H1 (cell line): ENCODE results near the gene ZNF835. TPM values are rescaled to one million over a fixed set of nuclear protein-coding genes. Genes with fewer than 3 reads are reported as not detected.

Experiments used
- CTCF ChIA-PET: fragments of 300-600 bp; sonication (Branson Sonifier 250); formaldehyde crosslinking; loops from one replicate; lab custom pipeline; 2021; ENCODE audit not compliant: partially characterized antibody; lab: Charles Lee
- POLR2A ChIA-PET: fragments of 300-600 bp; sonication (Branson Sonifier 250); formaldehyde crosslinking; loops from one replicate; lab custom pipeline; 2021; ENCODE audit warnings: inconsistent platforms; ENCODE audit not compliant: partially characterized antibody; lab: Charles Lee
- DNase-seq, 2 experiments: peaks; one replicate each; pipeline versions ENCODE4 v3.0.0 to v3.0.0-alpha.2; 2010 to 2022; ENCODE audit warnings: low spot score in 2 of 2, low read depth in 1 of 2, mixed read lengths in 1 of 2
- FAIRE-seq: peaks from 2 replicates; lab custom pipeline; 2011; peaks lifted over from hg19 to GRCh38; lab: Jason Lieb, UNC
- H2AFZ ChIP-seq: 2 replicates; pipeline ENCODE4 v1.8.1; 2012; ENCODE audit warnings: low read length, inconsistent platforms
- H2AK5ac ChIP-seq: 2 replicates; pipeline ENCODE4 v1.6.1; 2013; ENCODE audit warnings: low read depth, low read length
- H2BK120ac ChIP-seq: replicated peaks from 2 replicates; pipeline ENCODE3; 2013; ENCODE audit warnings: low read depth, low read length, inconsistent platforms
- H2BK12ac ChIP-seq: 2 replicates; pipeline ENCODE4 v1.6.1; 2013; ENCODE audit warnings: low read depth, low read length
- H2BK15ac ChIP-seq: 2 replicates; pipeline ENCODE4 v1.6.1; 2013; ENCODE audit warnings: low read length
- H2BK20ac ChIP-seq: 2 replicates; pipeline ENCODE4 v1.6.1; 2013; ENCODE audit warnings: low read length
- H2BK5ac ChIP-seq: 2 replicates; pipeline ENCODE4 v1.6.1; 2013; ENCODE audit warnings: low read depth, low read length
- H3K14ac ChIP-seq: 2 replicates; pipeline ENCODE4 v1.6.1; 2013; ENCODE audit warnings: inconsistent platforms; ENCODE audit not compliant: insufficient read length
- H3K18ac ChIP-seq: 2 replicates; pipeline ENCODE4 v1.6.1; 2013; ENCODE audit warnings: low read length; ENCODE audit errors: extremely low read depth
- H3K23ac ChIP-seq: 2 replicates; pipeline ENCODE4 v1.6.1; 2013; ENCODE audit warnings: inconsistent platforms; ENCODE audit not compliant: insufficient read length
- H3K23me2 ChIP-seq: 2 replicates; pipeline ENCODE4 v1.6.1; 2013; ENCODE audit warnings: low read depth, low read length
- H3K27ac ChIP-seq: 2 replicates; pipeline ENCODE4 v1.6.1; 2011; ENCODE audit warnings: low read depth, low read length, inconsistent platforms
- H3K27me3 ChIP-seq, 4 experiments: replicated peaks in 1 of 4; 1 replicate in 1 of 4; 2 replicates in 3 of 4; pipeline versions ENCODE4 v1.6.1 to v1.8.1; 2011 to 2013; ENCODE audit warnings: low read length in 3 of 4, mild to moderate bottlenecking in 3 of 4, inconsistent platforms in 2 of 4, mixed read lengths in 2 of 4, moderate library complexity in 1 of 4; ENCODE audit not compliant: control insufficient read depth in 3 of 4, insufficient read depth in 3 of 4; ENCODE audit errors: extremely low read depth in 1 of 4
- H3K36me3 ChIP-seq, 4 experiments: 2 replicates each; pipeline versions ENCODE4 v1.6.1 to v1.8.1; 2011 to 2013; ENCODE audit warnings: mild to moderate bottlenecking in 4 of 4, low read length in 3 of 4, moderate library complexity in 2 of 4, control low read depth in 1 of 4, inconsistent platforms in 1 of 4; ENCODE audit not compliant: insufficient read depth in 4 of 4, control insufficient read depth in 2 of 4
- H3K4ac ChIP-seq: replicated peaks from 2 replicates; pipeline ENCODE3; 2013; ENCODE audit warnings: low read length, low read depth, mixed read lengths, inconsistent platforms; ENCODE audit not compliant: insufficient read length
- H3K4me1 ChIP-seq, 4 experiments: replicated peaks in 1 of 4; 1 replicate in 1 of 4; 2 replicates in 3 of 4; pipeline versions ENCODE4 v1.6.1 to v1.8.1; 2011 to 2013; ENCODE audit warnings: low read length in 3 of 4, inconsistent platforms in 2 of 4, mixed read lengths in 1 of 4; ENCODE audit not compliant: insufficient read depth in 4 of 4, control insufficient read depth in 3 of 4
- H3K4me2 ChIP-seq, 2 experiments: 2 replicates each; pipeline versions ENCODE4 v1.6.1 to v1.8.1; 2011 to 2013; ENCODE audit warnings: low read depth in 2 of 2, low read length in 2 of 2, control low read depth in 1 of 2, inconsistent platforms in 1 of 2, mild to moderate bottlenecking in 1 of 2; ENCODE audit not compliant: insufficient read depth in 1 of 2
- H3K4me3 ChIP-seq, 4 experiments: fragments of 200-600, 300-600 bp in 1 of 4; sonication (generic), shearing (Covaris generic), sonication (Bioruptor Twin) in 1 of 4; 2 replicates each; pipeline versions ENCODE4 v1.5.1 to v1.8.1; 2011 to 2016; ENCODE audit warnings: low read length in 4 of 4, low read depth in 3 of 4, control low read depth in 2 of 4, inconsistent platforms in 2 of 4, mild to moderate bottlenecking in 2 of 4, mixed read lengths in 1 of 4, moderate library complexity in 1 of 4; ENCODE audit not compliant: insufficient read depth in 2 of 4; ENCODE audit errors: extremely low read depth in 1 of 4
- H3K56ac ChIP-seq: replicated peaks from 2 replicates; pipeline ENCODE3; 2013; ENCODE audit warnings: low read depth, mild to moderate bottlenecking, mixed read lengths, low read length, inconsistent platforms; ENCODE audit not compliant: insufficient read length
- H3K79me1 ChIP-seq: 2 replicates; pipeline ENCODE4 v1.6.1; 2013; ENCODE audit warnings: low read depth, low read length, control low read depth
- H3K79me2 ChIP-seq, 2 experiments: 2 replicates each; pipeline versions ENCODE4 v1.6.1 to v1.8.1; 2012 to 2013; ENCODE audit warnings: low read length in 2 of 2, mild to moderate bottlenecking in 2 of 2, inconsistent platforms in 1 of 2; ENCODE audit not compliant: insufficient read depth in 2 of 2, control insufficient read depth in 1 of 2
- H3K9ac ChIP-seq, 4 experiments: replicated peaks in 1 of 4; 1 replicate in 1 of 4; 2 replicates in 3 of 4; pipeline versions ENCODE4 v1.6.1 to v1.8.1; 2011 to 2013; ENCODE audit warnings: low read depth in 3 of 4, low read length in 3 of 4, control low read depth in 2 of 4, mild to moderate bottlenecking in 2 of 4, moderate library complexity in 2 of 4, inconsistent platforms in 1 of 4; ENCODE audit errors: extremely low read depth in 1 of 4
- H3K9me3 ChIP-seq, 2 experiments: 2 replicates each; pipeline versions ENCODE4 v1.6.1 to v1.8.1; 2012 to 2013; ENCODE audit warnings: mild to moderate bottlenecking in 2 of 2, moderate library complexity in 2 of 2, control low read depth in 1 of 2, inconsistent platforms in 1 of 2, low read depth in 1 of 2, low read length in 1 of 2, mixed read lengths in 1 of 2; ENCODE audit not compliant: insufficient read depth in 2 of 2
- H4K20me1 ChIP-seq, 2 experiments: replicated peaks in 1 of 2; 2 replicates each; pipeline versions ENCODE3 to v1.8.1; 2011 to 2013; ENCODE audit warnings: inconsistent platforms in 2 of 2, low read length in 2 of 2, mild to moderate bottlenecking in 1 of 2; ENCODE audit not compliant: insufficient read depth in 2 of 2, control insufficient read depth in 1 of 2
- H4K5ac ChIP-seq: 2 replicates; pipeline ENCODE4 v1.6.1; 2013; ENCODE audit warnings: low read length, low read depth, mixed read lengths, inconsistent platforms; ENCODE audit not compliant: insufficient read length
- H4K8ac ChIP-seq: 2 replicates; pipeline ENCODE4 v1.8.0; 2013; ENCODE audit warnings: mild to moderate bottlenecking, moderate library complexity, low read length, inconsistent platforms; ENCODE audit not compliant: insufficient read depth; ENCODE audit errors: extremely low read depth
- H4K91ac ChIP-seq: replicated peaks from 2 replicates; pipeline ENCODE3; 2013; ENCODE audit warnings: low read length, mixed read lengths, inconsistent platforms; ENCODE audit not compliant: insufficient read length
- BCL11A ChIP-seq, 2 experiments: IDR thresholded peaks; one replicate each; pipeline ENCODE4 v1.6.1; 2011; ENCODE audit warnings: low read depth in 2 of 2, low read length in 2 of 2, mild to moderate bottlenecking in 2 of 2
- CEBPB ChIP-seq: IDR thresholded peaks from 2 replicates; pipeline ENCODE4 v1.6.1; 2012; ENCODE audit warnings: low read depth, low read length
- CHD2 ChIP-seq: IDR thresholded peaks from 2 replicates; pipeline ENCODE4 v1.6.1; 2012; ENCODE audit warnings: low read length, improper control_type of control experiment
- CREB1 ChIP-seq: IDR thresholded peaks from 2 replicates; pipeline ENCODE4 v1.6.1; 2012; ENCODE audit warnings: inconsistent platforms
- CTBP2 ChIP-seq: IDR thresholded peaks from 2 replicates; pipeline ENCODE4 v1.7.0; 2011; ENCODE audit warnings: borderline replicate concordance, mild to moderate bottlenecking, moderate library complexity, mixed read lengths, low read length; ENCODE audit not compliant: insufficient read depth, insufficient read length
- HDAC6 ChIP-seq: IDR thresholded peaks from one replicate; pipeline ENCODE4 v1.7.1; 2012; ENCODE audit warnings: low read depth, mild to moderate bottlenecking, inconsistent platforms, low read length, moderate library complexity
- JUN ChIP-seq: IDR thresholded peaks from 2 replicates; pipeline ENCODE4 v1.6.1; 2011; ENCODE audit warnings: low read depth, mild to moderate bottlenecking, improper control_type of control experiment, low read length
- POLR2AphosphoS5 ChIP-seq: IDR thresholded peaks from 2 replicates; pipeline ENCODE4 v1.6.1; 2011; ENCODE audit warnings: low read depth, low read length
- RFX5 ChIP-seq: IDR thresholded peaks from 2 replicates; pipeline ENCODE4 v1.6.1; 2011; ENCODE audit warnings: low read depth, low read length, improper control_type of control experiment, borderline replicate concordance
- SAP30 ChIP-seq: fragments of 300-600 bp; sonication (generic); IDR thresholded peaks from 2 replicates; pipeline ENCODE4 v1.7.1; 2012; ENCODE audit warnings: low read length, moderate library complexity, mild to moderate bottlenecking, inconsistent platforms; ENCODE audit not compliant: insufficient read depth, insufficient replicate concordance
- SIRT6 ChIP-seq: IDR thresholded peaks from one replicate; pipeline ENCODE4 v1.7.1; 2012; ENCODE audit warnings: low read length, inconsistent platforms
- SIX5 ChIP-seq: IDR thresholded peaks from 2 replicates; pipeline ENCODE4 v1.6.1; 2011; ENCODE audit warnings: mild to moderate bottlenecking, low read depth, low read length
- SP1 ChIP-seq: IDR thresholded peaks from 2 replicates; pipeline ENCODE4 v1.6.1; 2011; ENCODE audit warnings: low read depth, low read length
- TAF1 ChIP-seq: IDR thresholded peaks from 2 replicates; pipeline ENCODE4 v1.6.1; 2011; ENCODE audit warnings: mild to moderate bottlenecking, low read depth, low read length
- YY1 ChIP-seq: IDR thresholded peaks from 2 replicates; pipeline ENCODE4 v1.6.1; 2011; ENCODE audit warnings: low read depth, mild to moderate bottlenecking, low read length
- WGBS, 2 experiments: shearing (Covaris generic) in 1 of 2; methylation state at CpG; one replicate each; pipeline versions ENCODE4 v1.1.6 to v1.1.7; 2013 to 2015; ENCODE audit warnings: low lambda C conversion rate in 2 of 2, mixed read lengths in 2 of 2, inconsistent platforms in 1 of 2, low coverage in 1 of 2, missing lambda C conversion rate in 1 of 2; ENCODE audit not compliant: insufficient replicate concordance in 2 of 2, insufficient coverage in 1 of 2, insufficient read length in 1 of 2; ENCODE audit errors: extremely low coverage in 1 of 2, missing lambda C conversion rate in 1 of 2; 5-methylcytosine and 5-hydroxymethylcytosine counted together
- polyA plus RNA-seq, 7 experiments: library from polyadenylated mRNA; depleted of rRNA in 3 of 7; stranded (reverse) in 5 of 7; unstranded in 2 of 7; fragments of >200 nt in 5 of 7; fragments of 200-250 nt in 2 of 7; gene quantifications; 1 replicate in 5 of 7; 2 replicates in 1 of 7; 4 replicates in 1 of 7; pipeline versions ENCODE4 v1.2.1 to v1.2.3, GENCODE V29; 2011 to 2013; ENCODE audit warnings: missing spikeins in 2 of 7, mixed read lengths in 2 of 7
- total RNA-seq: library from RNA; stranded (reverse); fragmentation: NEBNext Ultra II Directional; extraction: Animal tissue kit (Norgen Biotek cat#: 25700); gene quantifications from 2 replicates; pipeline ENCODE4 v1.2.1, GENCODE V29; 2021

ZNF835 gene
- total and polyA plus RNA-seq, 2 of the 8 experiments (the other 6 are each of a cell fraction or from before 2014, with no cell fraction given) = 0.02 to 1.8 TPM

- FAIRE-seq (no peak), DNase-seq (no peak)
- POLR2A ChIA-PET = no interaction called here
- Histone ChIP-seq H3K27ac (no peak overlapping the region), H2BK5ac (no peak overlapping the region), H4K20me1 (no peaks in the 10 kb centered on the region), H3K27me3 (no peaks in the 10 kb centered on the region), H3K23me2 (no peaks in the 10 kb centered on the region), H2AK5ac (no peak overlapping the region), H3K79me1 (peaks cover 7% of the 10 kb centered on the region; the same call in 1 of the 2 replicates), H3K23ac (no peak overlapping the region), H3K18ac (no peak overlapping the region), H3K36me3 (peaks cover 2 to 34% (median 7%) of the 10 kb centered on the region in 4 experiments; a peak in 5 of 8 replicates), H3K4me3 (no peak overlapping the region), H4K5ac (no peak overlapping the region), H3K4me2 (no peak overlapping the region), H3K4me1 (no peaks in the 10 kb centered on the region), H3K56ac (no peak overlapping the region), H2BK120ac (no peak overlapping the region), H3K9ac (no peak overlapping the region), H3K79me2 (peaks cover 0 to 2% of the 10 kb centered on the region in 2 experiments; a peak in 2 of 4 replicates), H2BK20ac (no peak overlapping the region), H3K14ac (no peak overlapping the region), H4K8ac (no peak overlapping the region), H2AFZ (no peak overlapping the region), H4K91ac (no peak overlapping the region), H2BK12ac (no peak overlapping the region), H3K4ac (no peak overlapping the region), H2BK15ac (no peak overlapping the region), H3K9me3 (peaks cover 26 to 73% of the 10 kb centered on the region in 2 experiments)
- TF ChIP-seq POLR2AphosphoS5 (no peak), CTBP2 (no peak), RFX5 (no peak), CEBPB (no peak), SIRT6 (no peak), CREB1 (no peak), CHD2 (no peak), SIX5 (no peak), SAP30 (no peak), HDAC6 (no peak), YY1 (no peak), SP1 (no peak), BCL11A (IDR thresholded peaks at IDR 0.05; ENCODE audit: low read depth in 2 of 2, low read length in 2 of 2) (no peak), TAF1 (no peak), JUN (no peak)
- CTCF ChIA-PET = no interaction called here
- 96% methylated on average over 31 of the region's 37 CpGs; no CpG with 5 or more reads in 1 of the 2 experiments for WGBS, 2 experiments
These were observed 49.2 kb downstream of the ZNF835 start for GRCh38 chr19:56622374-56622773.
